K562 (cell line): ENCODE results near the gene ATP12A. TPM values are rescaled to one million over a fixed set of nuclear protein-coding genes. Genes with fewer than 3 reads are reported as not detected.

ENCODE experiments used
- ATAC-seq: fragments of 200-7000 bp; cut with Tn5 transposase; 3 replicates; pipeline ENCODE4 v1.9.1; 2020; ENCODE audit warnings: moderate library complexity
- BruUV-seq: library from RNA; stranded (reverse); fragments of 400-500 nt; replicated peaks from 2 replicates; lab custom pipeline; 2021; lab: Mats Ljungman, UMichigan
- CTCF ChIA-PET: fragments of 300-600 bp; formaldehyde crosslinking; extraction: SDS; loops from one replicate; lab custom pipeline; 2021; ENCODE audit warnings: low intra/inter-chr PET ratio; lab: Yijun Ruan, JAX
- POLR2A ChIA-PET: fragments of 300-600, 350-650 bp; sonication (Branson Sonifier 250); formaldehyde crosslinking; extraction: SDS; loops from one replicate; lab custom pipeline; 2021; ENCODE audit warnings: antibody characterized with exemption, inconsistent platforms; lab: Yijun Ruan, JAX
- DNase-seq, 4 experiments: peaks; one replicate each; pipeline versions ENCODE4 v3.0.0 to v3.0.0-alpha.2; 2011 to 2018; ENCODE audit warnings: low spot score in 3 of 4, mixed read lengths in 3 of 4; ENCODE audit errors: extremely low read depth in 1 of 4
- FAIRE-seq: peaks from 2 replicates; lab custom pipeline; 2011; peaks lifted over from hg19 to GRCh38; lab: Jason Lieb, UNC
- H2AFZ ChIP-seq: 2 replicates; pipeline ENCODE4 v1.6.0; 2011; ENCODE audit warnings: low read depth, low read length, control low read depth, inconsistent platforms
- H3K27ac ChIP-seq: fragments of 200-600 bp; 3 replicates; pipeline ENCODE4 v1.8.0; 2011; ENCODE audit warnings: low read depth, mild to moderate bottlenecking, control low read depth, inconsistent platforms, low read length, moderate library complexity, mixed read lengths; ENCODE audit errors: extremely low read depth
- H3K27me3 ChIP-seq, 2 experiments: fragments of 300-600 bp in 1 of 2; 2 replicates in 1 of 2; 3 replicates in 1 of 2; pipeline versions ENCODE4 v1.6.0 to v1.8.0; 2011; ENCODE audit warnings: inconsistent platforms in 2 of 2, low read length in 2 of 2, mild to moderate bottlenecking in 1 of 2, mixed read lengths in 1 of 2, moderate library complexity in 1 of 2; ENCODE audit not compliant: control insufficient read depth in 2 of 2, insufficient read depth in 2 of 2
- H3K36me3 ChIP-seq: fragments of 300-600 bp; 3 replicates; pipeline ENCODE4 v1.8.0; 2011; ENCODE audit warnings: mild to moderate bottlenecking, low read length, inconsistent platforms; ENCODE audit not compliant: control insufficient read depth, insufficient read depth
- H3K4me1 ChIP-seq, 2 experiments: fragments of 200-600 bp in 1 of 2; replicated peaks in 1 of 2; 2 replicates in 1 of 2; 3 replicates in 1 of 2; pipeline versions ENCODE4 v1.5.1 to v1.8.0; 2011; ENCODE audit warnings: inconsistent platforms in 2 of 2, low read length in 2 of 2, mild to moderate bottlenecking in 1 of 2, mixed read lengths in 1 of 2, moderate library complexity in 1 of 2; ENCODE audit not compliant: control insufficient read depth in 2 of 2, insufficient read depth in 2 of 2
- H3K4me2 ChIP-seq: 2 replicates; pipeline ENCODE4 v1.6.1; 2011; ENCODE audit warnings: low read length, control low read depth, inconsistent platforms, mixed read lengths; ENCODE audit not compliant: insufficient read depth
- H3K4me3 ChIP-seq: fragments of 200-600 bp; sonication (generic), shearing (Covaris generic); 2 replicates; pipeline ENCODE4 v1.5.1; 2016; ENCODE audit warnings: control low read depth, inconsistent platforms
- H3K79me2 ChIP-seq: fragments of 200-600 bp; 3 replicates; pipeline ENCODE4 v1.8.0; 2011; ENCODE audit warnings: low read length, inconsistent platforms; ENCODE audit not compliant: control insufficient read depth, insufficient read depth
- H3K9ac ChIP-seq, 2 experiments: 2 replicates each; pipeline versions ENCODE4 v1.6.0 to v1.6.1; 2011; ENCODE audit warnings: low read depth in 2 of 2, low read length in 2 of 2, control low read depth in 1 of 2, inconsistent platforms in 1 of 2, mild to moderate bottlenecking in 1 of 2, mixed read lengths in 1 of 2; ENCODE audit not compliant: insufficient read depth in 1 of 2
- H3K9me1 ChIP-seq: one replicate; pipeline ENCODE4 v1.6.0; 2011; ENCODE audit warnings: inconsistent platforms, mild to moderate bottlenecking, low read length, moderate library complexity; ENCODE audit not compliant: control insufficient read depth, insufficient read depth
- H3K9me3 ChIP-seq: replicated peaks from 2 replicates; pipeline ENCODE4 v1.5.1; 2011; ENCODE audit warnings: low read depth, low read length, inconsistent platforms; ENCODE audit not compliant: control insufficient read depth, insufficient read depth
- H4K20me1 ChIP-seq: replicated peaks from 2 replicates; pipeline ENCODE4 v1.6.1; 2011; ENCODE audit warnings: low read length, inconsistent platforms, mixed read lengths; ENCODE audit not compliant: control insufficient read depth, insufficient read depth
- ARHGAP35 ChIP-seq: fragments of 450-650 bp; IDR thresholded peaks from 2 replicates; pipeline ENCODE4 v1.6.1; 2018; ENCODE audit not compliant: partially characterized antibody
- HMGN3 ChIP-seq: IDR thresholded peaks from 2 replicates; pipeline ENCODE4 v1.6.1; 2011; ENCODE audit warnings: borderline replicate concordance, low read depth, mild to moderate bottlenecking, mixed read lengths, low read length; ENCODE audit not compliant: insufficient read length; ENCODE audit errors: extremely low read depth
- NCOA1 ChIP-seq: fragments of 450-650 bp; IDR thresholded peaks from 2 replicates; pipeline ENCODE4 v1.6.1; 2016; ENCODE audit warnings: low read depth
- NCOA4 ChIP-seq: fragments of 450-650 bp; IDR thresholded peaks from 2 replicates; pipeline ENCODE4 v1.6.1; 2018; ENCODE audit warnings: mild to moderate bottlenecking; ENCODE audit not compliant: partially characterized antibody
- POLR2B ChIP-seq: fragments of 450-650 bp; IDR thresholded peaks from 2 replicates; pipeline ENCODE4 v1.6.1; 2018; ENCODE audit warnings: low read depth; ENCODE audit not compliant: partially characterized antibody
- ZNF146 ChIP-seq: IDR thresholded peaks from one replicate; pipeline ENCODE4 v1.6.1; 2018; ENCODE audit warnings: missing compliant biosample characterization; ENCODE audit not compliant: unreplicated experiment
- ZNF184 ChIP-seq: sonication (generic); formaldehyde crosslinking; IDR thresholded peaks from 2 replicates; pipeline ENCODE4 v1.5.0; 2020; ENCODE audit warnings: missing genetic modification reagents
- ZNF75A ChIP-seq: fragments of 450-650 bp; formaldehyde crosslinking; IDR thresholded peaks from 2 replicates; pipeline ENCODE4 v1.4.0; 2020; ENCODE audit warnings: mild to moderate bottlenecking
- whole genome bisulfite sequencing: fragments of 100-300 bp; shearing (Covaris generic); methylation state at CpG from one replicate; pipeline ENCODE4 v1.1.6; 2016; ENCODE audit warnings: low coverage, mixed read lengths; ENCODE audit not compliant: insufficient coverage; ENCODE audit errors: missing lambda C conversion rate; 5-methylcytosine and 5-hydroxymethylcytosine counted together
- in situ Hi-C: fragments of 300-500 bp; cut with MboI; formaldehyde crosslinking; loops from 4 replicates; pipeline ENCODE4 v1.15.0; 2018; ENCODE audit warnings: inconsistent platforms, mixed read lengths
- intact Hi-C: fragments of 100-400 bp; cut with micrococcal nuclease; formaldehyde crosslinking; loops from 2 replicates; pipeline ENCODE4 v1.14.2; 2022
- polyA plus RNA-seq, 8 experiments: library from polyadenylated mRNA; depleted of rRNA in 4 of 8; stranded (reverse) in 5 of 8; unstranded in 3 of 8; fragments of >200 nt; fragmentation: Nextera tagmentation in 2 of 8; fragmentation: Illumina TruSeq in 1 of 8; extraction: Ambion mirVana in 2 of 8; extraction: Trizol in 1 of 8; gene quantifications; 2 replicates each; pipeline versions ENCODE4 v1.2.1 to v1.2.3, GENCODE V29; 2011 to 2014; ENCODE audit warnings: inconsistent platforms in 1 of 8, missing spikeins in 1 of 8
- total RNA-seq, 7 experiments: library from RNA; depleted of rRNA in 6 of 7; stranded (reverse); fragments of >200 nt in 6 of 7; fragmentation: Illumina TruSeq in 2 of 7; extraction: Trizol in 2 of 7; gene quantifications; 2 replicates each; pipeline versions ENCODE4 v1.2.1 to v1.2.3, GENCODE V29; 2011 to 2021; ENCODE audit warnings: low replicate concordance in 1 of 7
- TF ChIP-seq, protein P1 (sequence below), 2 experiments: fragments of 450-650 bp; formaldehyde crosslinking in 1 of 2; IDR thresholded peaks; 2 replicates each; pipeline versions ENCODE4 v1.4.0 to v1.6.1; 2014 to 2020; ENCODE audit warnings: mild to moderate bottlenecking in 2 of 2, borderline replicate concordance in 1 of 2, low read depth in 1 of 2

The ATP12A gene
- total and polyA plus RNA-seq, 9 of the 15 experiments (the other 6 are each of a cell fraction or from before 2014, with no cell fraction given): not detected

- intact Hi-C loops: no loop called here
- FAIRE-seq: no peak
- Histone ChIP-seq H3K36me3 (no peaks in the 10 kb centered on the region), H3K9me1 (no peaks in the 10 kb centered on the region), H3K9ac (no peak overlapping the region), H3K4me2 (no peak overlapping the region), H3K4me3 (no peak overlapping the region), H2AFZ (no peak overlapping the region), H3K4me1 (peaks cover 0 to 25% of the 10 kb centered on the region in 2 experiments; a peak in 2 of 5 replicates), H3K9me3 (no peaks in the 10 kb centered on the region), H3K79me2 (no peaks in the 10 kb centered on the region), H4K20me1 (no peaks in the 10 kb centered on the region), H3K27ac (no peak overlapping the region), H3K27me3 (peaks cover 0 to 13% of the 10 kb centered on the region in 2 experiments; a peak in 2 of 5 replicates)
- BruUV-seq: no TSS peak
- in situ Hi-C loops: loop anchor here (25.0 kb wide), 1 partner anchor 244 kb away; no protein-coding TSS in a partner anchor
- no peak for TF ChIP-seq ZNF75A (CRISPR knock-in tag)
- no peak for TF ChIP-seq HMGN3
- TF ChIP-seq, protein P1, sequence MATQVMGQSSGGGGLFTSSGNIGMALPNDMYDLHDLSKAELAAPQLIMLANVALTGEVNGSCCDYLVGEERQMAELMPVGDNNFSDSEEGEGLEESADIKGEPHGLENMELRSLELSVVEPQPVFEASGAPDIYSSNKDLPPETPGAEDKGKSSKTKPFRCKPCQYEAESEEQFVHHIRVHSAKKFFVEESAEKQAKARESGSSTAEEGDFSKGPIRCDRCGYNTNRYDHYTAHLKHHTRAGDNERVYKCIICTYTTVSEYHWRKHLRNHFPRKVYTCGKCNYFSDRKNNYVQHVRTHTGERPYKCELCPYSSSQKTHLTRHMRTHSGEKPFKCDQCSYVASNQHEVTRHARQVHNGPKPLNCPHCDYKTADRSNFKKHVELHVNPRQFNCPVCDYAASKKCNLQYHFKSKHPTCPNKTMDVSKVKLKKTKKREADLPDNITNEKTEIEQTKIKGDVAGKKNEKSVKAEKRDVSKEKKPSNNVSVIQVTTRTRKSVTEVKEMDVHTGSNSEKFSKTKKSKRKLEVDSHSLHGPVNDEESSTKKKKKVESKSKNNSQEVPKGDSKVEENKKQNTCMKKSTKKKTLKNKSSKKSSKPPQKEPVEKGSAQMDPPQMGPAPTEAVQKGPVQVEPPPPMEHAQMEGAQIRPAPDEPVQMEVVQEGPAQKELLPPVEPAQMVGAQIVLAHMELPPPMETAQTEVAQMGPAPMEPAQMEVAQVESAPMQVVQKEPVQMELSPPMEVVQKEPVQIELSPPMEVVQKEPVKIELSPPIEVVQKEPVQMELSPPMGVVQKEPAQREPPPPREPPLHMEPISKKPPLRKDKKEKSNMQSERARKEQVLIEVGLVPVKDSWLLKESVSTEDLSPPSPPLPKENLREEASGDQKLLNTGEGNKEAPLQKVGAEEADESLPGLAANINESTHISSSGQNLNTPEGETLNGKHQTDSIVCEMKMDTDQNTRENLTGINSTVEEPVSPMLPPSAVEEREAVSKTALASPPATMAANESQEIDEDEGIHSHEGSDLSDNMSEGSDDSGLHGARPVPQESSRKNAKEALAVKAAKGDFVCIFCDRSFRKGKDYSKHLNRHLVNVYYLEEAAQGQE (IDR thresholded peaks at IDR 0.05; ENCODE audit: borderline replicate concordance): no peak
- TF ChIP-seq, protein P1 (CRISPR knock-in tag; IDR thresholded peaks at IDR 0.05; ENCODE audit: low read depth): no peak
- TF ChIP-seq ZNF184 (CRISPR knock-in tag): no peak
- TF ChIP-seq NCOA4: no peak
- no peak for TF ChIP-seq POLR2B
- no peak for TF ChIP-seq NCOA1
- no peak for TF ChIP-seq ARHGAP35
- TF ChIP-seq ZNF146: no peak
- no peak for ATAC-seq
- WGBS: 7% methylated on average over 4 of the region's 4 CpGs
- no peak for DNase-seq
- POLR2A ChIA-PET: interaction anchor here (1.0 kb wide), 1 partner anchor 378 kb away, joined by 3 read pairs; no protein-coding TSS in a partner anchor
- CTCF ChIA-PET: no interaction called here
Observed at GRCh38 chr13:24742977-24743376, 62.8 kb downstream of the ATP12A start.
